ENCODE results near the gene BRD7. TPM values are rescaled to one million over a fixed set of nuclear protein-coding genes. Genes with fewer than 3 reads are reported as not detected.

Gene BRD7
- total RNA-seq, 1 donor from 2014 or later, result 79.5 TPM

- H3K27ac Mint-ChIP-seq, result no peak overlapping the region
- intact Hi-C loops (cut with micrococcal nuclease), result no loop called here
These were observed 67.7 kb downstream of the BRD7 start for GRCh38 chr16:50300942-50301625.

GRCh38 chr16:50299508-50300105 is 69.2 kb downstream of the BRD7 start:
- no peaks in the 10 kb centered on the region for H3K4me1 Mint-ChIP-seq (ENCODE audit: low read depth)
- H3K9me3 Mint-ChIP-seq, result no peaks in the 10 kb centered on the region
- intact Hi-C loops (cut with micrococcal nuclease), result no loop called here
- H3K36me3 Mint-ChIP-seq (ENCODE audit: low read depth), result peaks cover 35% of the 10 kb centered on the region
- H3K27ac Mint-ChIP-seq, result no peak overlapping the region
- H3K27me3 Mint-ChIP-seq (ENCODE audit: low read depth), result no peaks in the 10 kb centered on the region
- DNase-seq (ENCODE audit: low spot score), result no peak
- no peak overlapping the region for H3K4me3 Mint-ChIP-seq (ENCODE audit: low read depth)

More at GRCh38 chr16:50300942-50301625, 67.7 kb downstream of the BRD7 start:
- Mint-ChIP-seq H3K4me1 (ENCODE audit: low read depth) (no peaks in the 10 kb centered on the region), H3K4me3 (ENCODE audit: low read depth) (no peak overlapping the region), H3K27me3 (ENCODE audit: low read depth) (no peaks in the 10 kb centered on the region), H3K36me3 (ENCODE audit: low read depth) (peaks cover 26% of the 10 kb centered on the region), H3K9me3 (no peaks in the 10 kb centered on the region)
- no peak for DNase-seq (ENCODE audit: low spot score)

DNA sequence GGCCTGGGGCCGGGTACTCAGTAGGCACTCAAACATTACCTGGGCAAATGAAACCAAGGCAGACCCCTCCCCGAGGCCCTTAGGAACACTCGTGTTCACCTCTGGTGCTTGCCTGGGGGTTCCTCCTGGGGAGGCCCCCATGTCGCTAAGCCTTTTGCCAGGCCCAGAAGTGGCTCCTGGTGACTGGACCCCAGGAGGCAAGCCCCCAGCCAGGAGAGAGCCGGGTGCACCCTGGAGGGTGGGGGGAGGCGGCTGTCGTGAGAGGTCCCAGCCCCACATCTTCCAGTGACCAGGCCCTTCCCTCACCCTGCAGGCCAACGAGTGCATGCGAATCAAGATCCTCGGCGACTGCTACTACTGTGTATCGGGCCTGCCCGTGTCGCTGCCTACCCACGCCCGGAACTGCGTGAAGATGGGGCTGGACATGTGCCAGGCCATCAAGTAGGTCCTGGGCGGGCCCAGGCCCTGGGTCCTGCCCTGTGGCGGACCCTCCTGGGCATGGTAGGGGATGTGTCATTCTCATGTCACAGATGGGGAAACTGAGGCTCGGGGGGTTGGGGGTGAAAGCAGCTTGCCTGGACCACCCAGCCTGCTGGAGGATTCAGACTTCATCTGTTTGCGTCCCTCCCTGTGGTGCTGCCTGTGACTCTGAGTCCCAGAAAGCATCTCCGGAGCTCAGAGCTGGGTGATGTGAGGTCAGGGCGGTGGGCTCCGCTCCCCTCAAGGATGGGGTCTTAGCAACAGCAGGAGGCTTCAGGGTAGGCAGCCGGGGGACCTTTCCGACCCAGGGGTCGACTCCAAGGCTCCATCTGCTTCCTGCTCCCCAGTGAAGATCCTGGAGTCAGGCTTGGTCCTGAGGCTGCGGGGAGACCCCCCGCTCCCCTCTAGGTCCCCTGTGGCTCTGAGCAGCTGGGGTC is 69.9 kb downstream of the BRD7 start:
- H3K4me1 Mint-ChIP-seq (ENCODE audit: low read depth), result no peaks in the 10 kb centered on the region
- no peaks in the 10 kb centered on the region for H3K9me3 Mint-ChIP-seq
- no peaks in the 10 kb centered on the region for H3K27me3 Mint-ChIP-seq (ENCODE audit: low read depth)
- H3K27ac Mint-ChIP-seq, result no peak overlapping the region
- peaks cover 39% of the 10 kb centered on the region for H3K36me3 Mint-ChIP-seq (ENCODE audit: low read depth)
- intact Hi-C loops (cut with micrococcal nuclease), result no loop called here
- DNase-seq (ENCODE audit: low spot score), result no peak
- H3K4me3 Mint-ChIP-seq (ENCODE audit: low read depth), result no peak overlapping the region

- no peaks in the 10 kb centered on the region for H3K4me1 Mint-ChIP-seq (ENCODE audit: low read depth)
- H3K27ac Mint-ChIP-seq, result peak overlapping the region; percentile 25
- intact Hi-C loops (cut with micrococcal nuclease), result no loop called here
- no peaks in the 10 kb centered on the region for H3K27me3 Mint-ChIP-seq (ENCODE audit: low read depth)
- H3K36me3 Mint-ChIP-seq (ENCODE audit: low read depth), result peaks cover 43% of the 10 kb centered on the region
- no peak for DNase-seq (ENCODE audit: low spot score)
- no peaks in the 10 kb centered on the region for H3K9me3 Mint-ChIP-seq
- H3K4me3 Mint-ChIP-seq (ENCODE audit: low read depth), result no peak overlapping the region
These were observed 70.7 kb downstream of the BRD7 start for GRCh38 chr16:50298075-50298460.

- H3K36me3 Mint-ChIP-seq (ENCODE audit: low read depth), result peaks cover 45% of the 10 kb centered on the region
- no peak for DNase-seq (ENCODE audit: low spot score)
- intact Hi-C loops (cut with micrococcal nuclease), result no loop called here
- H3K4me3 Mint-ChIP-seq (ENCODE audit: low read depth), result no peak overlapping the region
- no peaks in the 10 kb centered on the region for H3K27me3 Mint-ChIP-seq (ENCODE audit: low read depth)
- peak overlapping the region; percentile 25 for H3K27ac Mint-ChIP-seq
- no peaks in the 10 kb centered on the region for H3K4me1 Mint-ChIP-seq (ENCODE audit: low read depth)
- H3K9me3 Mint-ChIP-seq, result no peaks in the 10 kb centered on the region
These were observed 71.3 kb downstream of the BRD7 start for GRCh38 chr16:50297301-50298074.

- no peak for DNase-seq (ENCODE audit: low spot score)
- Mint-ChIP-seq H3K27me3 (ENCODE audit: low read depth) (no peaks in the 10 kb centered on the region), H3K4me3 (ENCODE audit: low read depth) (no peak overlapping the region), H3K4me1 (ENCODE audit: low read depth) (no peaks in the 10 kb centered on the region), H3K27ac (no peak overlapping the region), H3K9me3 (no peaks in the 10 kb centered on the region), H3K36me3 (ENCODE audit: low read depth) (peaks cover 47% of the 10 kb centered on the region)
- intact Hi-C loops (cut with micrococcal nuclease), result no loop called here
These were observed 72.0 kb downstream of the BRD7 start for GRCh38 chr16:50296807-50297206.

DNA sequence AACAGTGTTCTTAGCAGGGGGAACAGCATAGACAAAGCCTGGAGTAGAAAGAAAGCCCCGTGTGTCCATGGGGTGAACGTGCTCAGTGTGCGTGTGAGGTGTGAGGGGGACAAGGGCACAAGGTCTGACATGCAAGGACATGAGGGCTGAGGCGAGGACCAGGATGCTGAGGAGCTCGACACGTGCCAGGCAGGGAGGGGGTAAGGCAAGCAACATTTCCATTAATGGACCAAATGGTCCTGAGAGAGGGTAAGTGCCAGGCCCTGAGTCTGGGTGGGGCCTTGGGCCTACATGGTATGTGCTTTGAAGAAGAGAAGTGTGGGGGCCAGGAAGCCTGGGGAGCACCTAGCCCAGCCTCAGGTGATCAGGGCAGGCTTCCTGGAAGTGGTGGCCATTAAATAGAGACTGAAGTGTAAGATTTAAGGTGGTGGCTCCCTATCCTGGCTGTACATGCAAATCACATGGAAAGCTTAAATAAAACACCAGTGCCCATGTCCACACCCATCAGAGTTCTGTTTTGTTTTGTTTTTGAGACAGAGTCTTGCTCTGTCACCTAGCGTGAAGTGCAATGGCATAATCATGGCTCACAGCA is 73.2 kb downstream of the BRD7 start:
- H3K9me3 Mint-ChIP-seq, result no peaks in the 10 kb centered on the region
- no peak overlapping the region for H3K27ac Mint-ChIP-seq
- H3K36me3 Mint-ChIP-seq (ENCODE audit: low read depth), result peaks cover 50% of the 10 kb centered on the region
- no peaks in the 10 kb centered on the region for H3K4me1 Mint-ChIP-seq (ENCODE audit: low read depth)
- no peak overlapping the region for H3K4me3 Mint-ChIP-seq (ENCODE audit: low read depth)
- H3K27me3 Mint-ChIP-seq (ENCODE audit: low read depth), result no peaks in the 10 kb centered on the region
- intact Hi-C loops (cut with micrococcal nuclease), result no loop called here
- no peak for DNase-seq (ENCODE audit: low spot score)

- H3K27ac Mint-ChIP-seq, result no peak overlapping the region
- no peak for DNase-seq (ENCODE audit: low spot score)
- intact Hi-C loops (cut with micrococcal nuclease), result no loop called here
- no peak overlapping the region for H3K4me3 Mint-ChIP-seq (ENCODE audit: low read depth)
- no peaks in the 10 kb centered on the region for H3K9me3 Mint-ChIP-seq
- peaks cover 52% of the 10 kb centered on the region for H3K36me3 Mint-ChIP-seq (ENCODE audit: low read depth)
- no peaks in the 10 kb centered on the region for H3K27me3 Mint-ChIP-seq (ENCODE audit: low read depth)
- no peaks in the 10 kb centered on the region for H3K4me1 Mint-ChIP-seq (ENCODE audit: low read depth)
These were observed 73.8 kb downstream of the BRD7 start for GRCh38 chr16:50294955-50295354.

DNA sequence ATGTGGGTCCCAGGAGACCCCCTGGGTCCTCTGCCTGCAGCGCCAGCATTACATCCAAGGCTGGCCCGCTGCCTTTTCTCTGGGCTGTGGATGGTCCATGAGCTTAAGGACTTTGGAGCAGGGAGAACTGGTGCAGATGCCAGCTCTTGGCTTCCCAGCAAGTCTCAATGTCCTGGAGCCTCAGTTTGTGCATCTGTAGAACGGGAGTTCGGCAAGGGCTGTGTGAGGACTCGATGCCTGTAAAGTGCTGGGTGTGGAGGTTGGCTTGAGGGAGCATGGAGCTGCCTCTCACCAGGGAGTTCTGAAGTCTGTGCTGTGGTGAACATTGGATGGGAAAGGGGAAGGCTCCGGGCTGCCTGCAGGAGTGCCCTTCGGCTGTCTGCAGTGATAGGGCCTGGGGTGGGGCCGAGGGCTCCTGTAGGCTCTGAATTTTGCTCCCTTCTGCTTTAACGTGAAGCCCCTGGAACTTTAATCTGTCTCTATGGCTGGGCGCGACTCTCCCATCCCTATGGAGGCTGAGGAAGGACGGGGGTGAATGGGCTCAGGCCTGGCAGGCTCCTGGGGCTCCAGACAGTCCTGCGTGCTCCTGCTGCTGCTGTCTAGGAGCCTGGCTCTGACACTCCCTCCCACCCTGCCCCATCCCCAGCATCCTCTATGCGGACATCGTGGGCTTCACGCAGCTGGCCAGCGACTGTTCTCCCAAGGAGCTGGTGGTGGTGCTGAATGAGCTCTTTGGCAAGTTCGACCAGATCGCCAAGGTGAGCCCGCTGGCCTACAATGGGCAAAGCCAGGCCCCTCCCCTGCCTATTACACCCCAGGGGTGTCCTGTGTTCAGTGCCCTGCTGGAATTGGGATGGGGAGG is 74.6 kb downstream of the BRD7 start:
- H3K27ac Mint-ChIP-seq, result no peak overlapping the region
- H3K4me3 Mint-ChIP-seq (ENCODE audit: low read depth), result no peak overlapping the region
- H3K36me3 Mint-ChIP-seq (ENCODE audit: low read depth), result peaks cover 54% of the 10 kb centered on the region

GRCh38 chr16:50293041-50293783 is 75.6 kb downstream of the BRD7 start:
- DNase-seq (ENCODE audit: low spot score), result no peak
- H3K4me3 Mint-ChIP-seq (ENCODE audit: low read depth), result no peak overlapping the region
- no peaks in the 10 kb centered on the region for H3K27me3 Mint-ChIP-seq (ENCODE audit: low read depth)
- peaks cover 59% of the 10 kb centered on the region for H3K36me3 Mint-ChIP-seq (ENCODE audit: low read depth)
- H3K4me1 Mint-ChIP-seq (ENCODE audit: low read depth), result no peaks in the 10 kb centered on the region
- no peak overlapping the region for H3K27ac Mint-ChIP-seq
- intact Hi-C loops (cut with micrococcal nuclease), result no loop called here
- H3K9me3 Mint-ChIP-seq, result no peaks in the 10 kb centered on the region

More for the DNA sequence above, 74.6 kb downstream of the BRD7 start:
- intact Hi-C loops (cut with micrococcal nuclease), result no loop called here
- DNase-seq (ENCODE audit: low spot score), result no peak
- H3K4me1 Mint-ChIP-seq (ENCODE audit: low read depth), result no peaks in the 10 kb centered on the region
- no peaks in the 10 kb centered on the region for H3K9me3 Mint-ChIP-seq
- H3K27me3 Mint-ChIP-seq (ENCODE audit: low read depth), result no peaks in the 10 kb centered on the region

DNA sequence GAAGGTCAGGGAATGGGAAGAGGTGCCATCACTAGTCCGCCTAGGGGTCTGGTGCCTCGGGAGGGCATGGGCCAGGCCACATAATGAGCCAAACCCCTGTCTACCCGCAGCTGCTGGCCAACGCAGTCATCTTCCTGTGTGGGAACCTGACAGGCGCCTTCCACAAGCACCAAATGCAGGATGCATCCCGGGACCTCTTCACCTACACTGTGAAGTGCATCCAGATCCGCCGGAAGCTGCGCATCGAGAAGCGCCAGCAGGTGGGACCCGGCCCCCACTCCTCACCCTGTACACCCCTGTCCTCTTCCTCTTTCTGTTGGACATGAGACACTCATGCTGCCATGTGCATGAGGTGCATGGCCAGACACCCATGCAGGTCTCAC is 76.2 kb downstream of the BRD7 start:
- no peak overlapping the region for H3K27ac Mint-ChIP-seq
- no peak overlapping the region for H3K4me3 Mint-ChIP-seq (ENCODE audit: low read depth)
- peaks cover 59% of the 10 kb centered on the region for H3K36me3 Mint-ChIP-seq (ENCODE audit: low read depth)
- intact Hi-C loops (cut with micrococcal nuclease), result no loop called here
- H3K9me3 Mint-ChIP-seq, result no peaks in the 10 kb centered on the region
- H3K4me1 Mint-ChIP-seq (ENCODE audit: low read depth), result no peaks in the 10 kb centered on the region
- no peaks in the 10 kb centered on the region for H3K27me3 Mint-ChIP-seq (ENCODE audit: low read depth)
- no peak for DNase-seq (ENCODE audit: low spot score)
